ENCODE data around the gene FOXN3. TPM values are rescaled to one million over a fixed set of nuclear protein-coding genes. Genes with fewer than 3 reads are reported as not detected.

FOXN3 gene
- total and polyA plus RNA-seq, 2 donors (not counting 3 experiments of a cell fraction or from before 2014, with no cell fraction given) = 16.9 to 41.8 TPM

- Histone ChIP-seq H4K20me1 (replicated peaks; ENCODE audit: control insufficient read depth, extremely low read depth, insufficient read depth, low read length) (no peaks in the 10 kb centered on the region), H3K79me2 (ENCODE audit: control insufficient read depth, insufficient read depth, low read length) (no peaks in the 10 kb centered on the region), H3K4me1 (ENCODE audit: control insufficient read depth, extremely low read depth, insufficient read depth, low read length) (peaks cover 6% of the 10 kb centered on the region), H2AFZ (ENCODE audit: low read depth, low read length) (no peak overlapping the region), H3K27ac (ENCODE audit: insufficient read depth, low read depth, low read length) (no peak overlapping the region), H3K4me2 (ENCODE audit: insufficient read depth, low read length) (no peak overlapping the region), H3K4me3 (replicated peaks in 1 of 3; ENCODE audit: insufficient read depth in 1 of 3, low read depth in 1 of 3, low read length in 3 of 3) (no peak overlapping the region), H3K36me3 (ENCODE audit: control insufficient read depth in 2 of 2, extremely low read depth in 1 of 2, insufficient read depth in 2 of 2, low read length in 2 of 2) (no peaks in the 10 kb centered on the region), H3K9me3 (replicated peaks; ENCODE audit: control insufficient read depth, insufficient read depth, low read length) (no peaks in the 10 kb centered on the region), H3K9me1 (replicated peaks; ENCODE audit: control insufficient read depth, extremely low read depth, insufficient read depth, low read length) (no peaks in the 10 kb centered on the region), H3K9ac (replicated peaks; ENCODE audit: extremely low read depth, insufficient read depth, low read length) (no peak overlapping the region), H3K27me3 (ENCODE audit: control insufficient read depth in 2 of 2, insufficient read depth in 2 of 2, low read length in 2 of 2) (peaks cover 0 to 5% of the 10 kb centered on the region in 2 experiments)
- TF ChIP-seq EZH2 (IDR thresholded peaks at IDR 0.05; ENCODE audit: borderline replicate concordance, low read depth, low read length, severe bottlenecking) = no peak
- TF ChIP-seq MAX (IDR thresholded peaks at IDR 0.05; ENCODE audit: insufficient read depth, insufficient read length) = no peak
- no peak for DNase-seq (ENCODE audit: low read depth, low spot score)
- intact Hi-C loops (cut with micrococcal nuclease) = no loop called here
- no TSS peak for BruUV-seq (replicated peaks)
- ChIA-PET POLR2A (no interaction called here), CTCF (no interaction called here)
- no peak for FAIRE-seq
- dilution Hi-C loops (cut with MboI; ENCODE audit: extremely low pct_ligation_motif_present, low sequenced_read_pairs) = no loop called here
These were observed 277.4 kb downstream of the FOXN3 start for GRCh38 chr14:89139404-89140247.

GRCh38 chr14:89138846-89139245 lies 278.2 kb downstream of the FOXN3 start:
- Histone ChIP-seq H3K36me3 (ENCODE audit: control insufficient read depth in 2 of 2, extremely low read depth in 1 of 2, insufficient read depth in 2 of 2, low read length in 2 of 2) (no peaks in the 10 kb centered on the region), H3K79me2 (ENCODE audit: control insufficient read depth, insufficient read depth, low read length) (no peaks in the 10 kb centered on the region), H3K4me2 (ENCODE audit: insufficient read depth, low read length) (no peak overlapping the region), H4K20me1 (replicated peaks; ENCODE audit: control insufficient read depth, extremely low read depth, insufficient read depth, low read length) (no peaks in the 10 kb centered on the region), H3K27ac (ENCODE audit: insufficient read depth, low read depth, low read length) (no peak overlapping the region), H3K9ac (replicated peaks; ENCODE audit: extremely low read depth, insufficient read depth, low read length) (no peak overlapping the region), H3K4me3 (replicated peaks in 1 of 3; ENCODE audit: insufficient read depth in 1 of 3, low read depth in 1 of 3, low read length in 3 of 3) (no peak overlapping the region), H2AFZ (ENCODE audit: low read depth, low read length) (no peak overlapping the region), H3K4me1 (ENCODE audit: control insufficient read depth, extremely low read depth, insufficient read depth, low read length) (peaks cover 6% of the 10 kb centered on the region), H3K9me1 (replicated peaks; ENCODE audit: control insufficient read depth, extremely low read depth, insufficient read depth, low read length) (no peaks in the 10 kb centered on the region), H3K27me3 (ENCODE audit: control insufficient read depth in 2 of 2, insufficient read depth in 2 of 2, low read length in 2 of 2) (peaks cover 0 to 3% of the 10 kb centered on the region in 2 experiments), H3K9me3 (replicated peaks; ENCODE audit: control insufficient read depth, insufficient read depth, low read length) (no peaks in the 10 kb centered on the region)
- BruUV-seq (replicated peaks) = no TSS peak
- DNase-seq (ENCODE audit: low read depth, low spot score) (no peak), FAIRE-seq (no peak)
- dilution Hi-C loops (cut with MboI; ENCODE audit: extremely low pct_ligation_motif_present, low sequenced_read_pairs) = no loop called here
- intact Hi-C loops (cut with micrococcal nuclease) = no loop called here
- POLR2A ChIA-PET = no interaction called here
- no peak for TF ChIP-seq EZH2 (IDR thresholded peaks at IDR 0.05; ENCODE audit: borderline replicate concordance, low read depth, low read length, severe bottlenecking)
- TF ChIP-seq POLR2AphosphoS5 (IDR thresholded peaks at IDR 0.05; ENCODE audit: insufficient read depth, low read depth, low read length) = no peak
- no peak for TF ChIP-seq CTCF (IDR thresholded peaks at IDR 0.05; ENCODE audit: extremely low read depth in 1 of 2, insufficient read depth in 1 of 2, low read depth in 1 of 2, low read length in 2 of 2)
- TF ChIP-seq POLR2A (IDR thresholded peaks at IDR 0.05; ENCODE audit: low read depth, low read length) = no peak
- TF ChIP-seq FOS (IDR thresholded peaks at IDR 0.05; ENCODE audit: borderline replicate concordance, insufficient read depth, low read length) = no peak
- no peak for TF ChIP-seq GATA2 (IDR thresholded peaks at IDR 0.05; ENCODE audit: insufficient read depth, insufficient read length, low read depth, low read length)
- no peak for TF ChIP-seq MAX (IDR thresholded peaks at IDR 0.05; ENCODE audit: insufficient read depth, insufficient read length)
- TF ChIP-seq JUN (IDR thresholded peaks at IDR 0.05; ENCODE audit: borderline replicate concordance, insufficient read depth, insufficient read length, low read depth) = no peak
- no peak for TF ChIP-seq MYC (IDR thresholded peaks at IDR 0.05; ENCODE audit: low read depth, low read length)
- CTCF ChIA-PET = no interaction called here
